Endothelial cell of umbilical vein (primary cell): ENCODE results near the gene TXNDC17. TPM values are rescaled to one million over a fixed set of nuclear protein-coding genes. Genes with fewer than 3 reads are reported as not detected.

Source experiments
- BruUV-seq: library from RNA; stranded (reverse); fragments of 400-500 nt; replicated peaks from 2 replicates; lab custom pipeline; 2021; lab: Mats Ljungman, UMichigan
- CTCF ChIA-PET: fragments of 300-600, 350-600 bp; sonication (Branson Sonifier 250); formaldehyde crosslinking; loops from one replicate; lab custom pipeline; 2021; ENCODE audit warnings: antibody characterized with exemption, inconsistent platforms; lab: Charles Lee
- POLR2A ChIA-PET: fragments of 300-600, 350-600 bp; sonication (Branson Sonifier 250); formaldehyde crosslinking; loops from one replicate; lab custom pipeline; 2021; ENCODE audit warnings: antibody characterized with exemption, inconsistent platforms; lab: Charles Lee
- DNase-seq: peaks from one replicate; pipeline ENCODE4 v3.0.0-alpha.2; 2011; ENCODE audit warnings: low read depth, low spot score
- FAIRE-seq: peaks from 2 replicates; lab custom pipeline; 2011; peaks lifted over from hg19 to GRCh38; lab: Jason Lieb, UNC
- H2AFZ ChIP-seq: 2 replicates; pipeline ENCODE4 v1.6.0; 2012; ENCODE audit warnings: low read depth, low read length, control low read depth, inconsistent platforms
- H3K27ac ChIP-seq: 2 replicates; pipeline ENCODE4 v1.5.1; 2011; ENCODE audit warnings: low read depth, mild to moderate bottlenecking, control low read depth, low read length, moderate library complexity; ENCODE audit not compliant: insufficient read depth
- H3K27me3 ChIP-seq, 2 experiments: 2 replicates each; pipeline versions ENCODE4 v1.6.0 to v1.6.1; 2011; ENCODE audit warnings: low read length in 2 of 2, mixed read lengths in 1 of 2; ENCODE audit not compliant: control insufficient read depth in 2 of 2, insufficient read depth in 2 of 2
- H3K36me3 ChIP-seq, 2 experiments: 2 replicates in 1 of 2; 3 replicates in 1 of 2; pipeline ENCODE4 v1.5.1; 2011; ENCODE audit warnings: low read length in 2 of 2, mild to moderate bottlenecking in 1 of 2, moderate library complexity in 1 of 2; ENCODE audit not compliant: control insufficient read depth in 2 of 2, insufficient read depth in 2 of 2; ENCODE audit errors: extremely low read depth in 1 of 2
- H3K4me1 ChIP-seq: 3 replicates; pipeline ENCODE4 v1.5.1; 2011; ENCODE audit warnings: mild to moderate bottlenecking, low read length; ENCODE audit not compliant: control insufficient read depth, insufficient read depth; ENCODE audit errors: extremely low read depth
- H3K4me2 ChIP-seq: 2 replicates; pipeline ENCODE4 v1.6.1; 2011; ENCODE audit warnings: low read length, control low read depth, mixed read lengths; ENCODE audit not compliant: insufficient read depth
- H3K4me3 ChIP-seq, 3 experiments: fragments of 200-600 bp in 1 of 3; sonication (generic), shearing (Covaris generic) in 1 of 3; replicated peaks in 1 of 3; 2 replicates each; pipeline ENCODE4 v1.5.1; 2011 to 2016; ENCODE audit warnings: control low read depth in 3 of 3, low read length in 3 of 3, mild to moderate bottlenecking in 2 of 3, inconsistent platforms in 1 of 3, low read depth in 1 of 3, moderate library complexity in 1 of 3; ENCODE audit not compliant: insufficient read depth in 1 of 3
- H3K79me2 ChIP-seq: 2 replicates; pipeline ENCODE4 v1.6.0; 2012; ENCODE audit warnings: low read length, inconsistent platforms; ENCODE audit not compliant: control insufficient read depth, insufficient read depth
- H3K9ac ChIP-seq: replicated peaks from 2 replicates; pipeline ENCODE3; 2011; ENCODE audit warnings: low read length, control low read depth; ENCODE audit not compliant: insufficient read depth; ENCODE audit errors: extremely low read depth
- H3K9me1 ChIP-seq: replicated peaks from 3 replicates; pipeline ENCODE4 v1.6.0; 2011; ENCODE audit warnings: mild to moderate bottlenecking, low read length; ENCODE audit not compliant: control insufficient read depth, insufficient read depth; ENCODE audit errors: extremely low read depth
- H3K9me3 ChIP-seq: replicated peaks from 2 replicates; pipeline ENCODE4 v1.5.1; 2012; ENCODE audit warnings: low read length, inconsistent platforms; ENCODE audit not compliant: control insufficient read depth, insufficient read depth
- H4K20me1 ChIP-seq: replicated peaks from 2 replicates; pipeline ENCODE3; 2011; ENCODE audit warnings: mild to moderate bottlenecking, low read length; ENCODE audit not compliant: control insufficient read depth, insufficient read depth; ENCODE audit errors: extremely low read depth
- EZH2 ChIP-seq: IDR thresholded peaks from 2 replicates; pipeline ENCODE4 v1.6.1; 2012; ENCODE audit warnings: borderline replicate concordance, low read depth, mild to moderate bottlenecking, moderate library complexity, low read length, inconsistent platforms; ENCODE audit not compliant: severe bottlenecking
- FOS ChIP-seq: IDR thresholded peaks from 2 replicates; pipeline ENCODE4 v1.6.1; 2011; ENCODE audit warnings: mild to moderate bottlenecking, low read length, moderate library complexity, borderline replicate concordance; ENCODE audit not compliant: insufficient read depth
- GATA2 ChIP-seq: IDR thresholded peaks from 2 replicates; pipeline ENCODE4 v1.7.0; 2011; ENCODE audit warnings: low read depth, mild to moderate bottlenecking, moderate library complexity, mixed read lengths, low read length; ENCODE audit not compliant: insufficient read length, insufficient read depth
- JUN ChIP-seq: IDR thresholded peaks from 2 replicates; pipeline ENCODE4 v1.6.1; 2011; ENCODE audit warnings: borderline replicate concordance, low read depth; ENCODE audit not compliant: insufficient read length, insufficient read depth
- MYC ChIP-seq: IDR thresholded peaks from one replicate; pipeline ENCODE4 v1.6.1; 2011; ENCODE audit warnings: mild to moderate bottlenecking, low read depth, low read length
- POLR2A ChIP-seq: IDR thresholded peaks from 2 replicates; pipeline ENCODE4 v1.6.1; 2012; ENCODE audit warnings: low read depth, mild to moderate bottlenecking, control low read depth, low read length
- POLR2AphosphoS5 ChIP-seq: IDR thresholded peaks from 2 replicates; pipeline ENCODE4 v1.6.1; 2012; ENCODE audit warnings: low read depth, mild to moderate bottlenecking, control low read depth, low read length, moderate library complexity; ENCODE audit not compliant: insufficient read depth
- dilution Hi-C: fragments of 300-500 bp; cut with MboI; formaldehyde crosslinking; loops from one replicate; pipeline ENCODE4 v1.15.0; 2019; ENCODE audit warnings: low sequenced_read_pairs; ENCODE audit not compliant: extremely low pct_ligation_motif_present
- intact Hi-C: fragments of 100-400 bp; cut with micrococcal nuclease; formaldehyde crosslinking; loops from one replicate; pipeline ENCODE4 v1.10.0; 2022
- polyA plus RNA-seq, 4 experiments: library from polyadenylated mRNA; depleted of rRNA in 3 of 4; stranded (reverse) in 3 of 4; unstranded in 1 of 4; fragments of >200 nt; gene quantifications; 2 replicates each; pipeline versions ENCODE4 v1.2.1 to v1.2.3, GENCODE V29; 2011 to 2012; ENCODE audit warnings: missing spikeins in 1 of 4
- total RNA-seq: library from RNA; stranded (reverse); gene quantifications from 2 replicates; pipeline ENCODE4 v1.2.3, GENCODE V29; 2021
- TF ChIP-seq, protein P1 (sequence below), 2 donors: IDR thresholded peaks; 1 replicate in 1 of 2; 2 replicates in 1 of 2; pipeline ENCODE4 v1.5.1; 2011; ENCODE audit warnings: low read length in 2 of 2, mild to moderate bottlenecking in 2 of 2, moderate library complexity in 2 of 2, control low read depth in 1 of 2, inconsistent platforms in 1 of 2, low read depth in 1 of 2; ENCODE audit not compliant: insufficient read depth in 1 of 2; ENCODE audit errors: extremely low read depth in 1 of 2
- TF ChIP-seq, protein P2 (sequence below): IDR thresholded peaks from 2 replicates; pipeline ENCODE4 v1.6.1; 2011; ENCODE audit not compliant: insufficient read depth, insufficient read length

The TXNDC17 gene
- total and polyA plus RNA-seq, 2 donors (not counting 3 experiments of a cell fraction or from before 2014, with no cell fraction given): 101 to 297 TPM

GRCh38 chr17:6591599-6592158 is 49.2 kb upstream of the TXNDC17 start:
- FAIRE-seq: no peak
- no peak for DNase-seq
- Histone ChIP-seq H3K79me2 (no peaks in the 10 kb centered on the region), H3K9me3 (no peaks in the 10 kb centered on the region), H3K4me1 (no peaks in the 10 kb centered on the region), H3K9me1 (no peaks in the 10 kb centered on the region), H3K27me3 (no peaks in the 10 kb centered on the region), H3K9ac (no peak overlapping the region), H3K27ac (no peak overlapping the region), H3K4me3 (no peak overlapping the region), H4K20me1 (no peaks in the 10 kb centered on the region), H3K4me2 (no peak overlapping the region), H2AFZ (no peak overlapping the region), H3K36me3 (peaks cover 17 to 39% of the 10 kb centered on the region in 2 experiments)
- POLR2A ChIA-PET: no interaction called here
- CTCF ChIA-PET: no interaction called here
- dilution Hi-C loops (no loop called here), intact Hi-C loops (no loop called here)
- no peak for TF ChIP-seq GATA2
- TF ChIP-seq POLR2A: no peak
- TF ChIP-seq MYC: no peak
- no peak for TF ChIP-seq EZH2
- TF ChIP-seq, protein P1, sequence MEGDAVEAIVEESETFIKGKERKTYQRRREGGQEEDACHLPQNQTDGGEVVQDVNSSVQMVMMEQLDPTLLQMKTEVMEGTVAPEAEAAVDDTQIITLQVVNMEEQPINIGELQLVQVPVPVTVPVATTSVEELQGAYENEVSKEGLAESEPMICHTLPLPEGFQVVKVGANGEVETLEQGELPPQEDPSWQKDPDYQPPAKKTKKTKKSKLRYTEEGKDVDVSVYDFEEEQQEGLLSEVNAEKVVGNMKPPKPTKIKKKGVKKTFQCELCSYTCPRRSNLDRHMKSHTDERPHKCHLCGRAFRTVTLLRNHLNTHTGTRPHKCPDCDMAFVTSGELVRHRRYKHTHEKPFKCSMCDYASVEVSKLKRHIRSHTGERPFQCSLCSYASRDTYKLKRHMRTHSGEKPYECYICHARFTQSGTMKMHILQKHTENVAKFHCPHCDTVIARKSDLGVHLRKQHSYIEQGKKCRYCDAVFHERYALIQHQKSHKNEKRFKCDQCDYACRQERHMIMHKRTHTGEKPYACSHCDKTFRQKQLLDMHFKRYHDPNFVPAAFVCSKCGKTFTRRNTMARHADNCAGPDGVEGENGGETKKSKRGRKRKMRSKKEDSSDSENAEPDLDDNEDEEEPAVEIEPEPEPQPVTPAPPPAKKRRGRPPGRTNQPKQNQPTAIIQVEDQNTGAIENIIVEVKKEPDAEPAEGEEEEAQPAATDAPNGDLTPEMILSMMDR (IDR thresholded peaks at IDR 0.05; ENCODE audit: extremely low read depth in 1 of 2, insufficient read depth in 1 of 2, low read depth in 1 of 2, low read length in 2 of 2): no peak
- TF ChIP-seq, protein P2, sequence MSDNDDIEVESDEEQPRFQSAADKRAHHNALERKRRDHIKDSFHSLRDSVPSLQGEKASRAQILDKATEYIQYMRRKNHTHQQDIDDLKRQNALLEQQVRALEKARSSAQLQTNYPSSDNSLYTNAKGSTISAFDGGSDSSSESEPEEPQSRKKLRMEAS: no peak
- TF ChIP-seq POLR2AphosphoS5: no peak
- no peak for TF ChIP-seq JUN
- TF ChIP-seq FOS: no peak
- no TSS peak for BruUV-seq
